ENCODE measurements around the gene MACC1. TPM values are rescaled to one million over a fixed set of nuclear protein-coding genes. Genes with fewer than 3 reads are reported as not detected.
A peak's percentile ranks its signal among the peaks of the same experiment; 100 is the strongest.

Gene MACC1
- total RNA-seq, 1 experiment from 2014 or later = 0.46 TPM

DNA sequence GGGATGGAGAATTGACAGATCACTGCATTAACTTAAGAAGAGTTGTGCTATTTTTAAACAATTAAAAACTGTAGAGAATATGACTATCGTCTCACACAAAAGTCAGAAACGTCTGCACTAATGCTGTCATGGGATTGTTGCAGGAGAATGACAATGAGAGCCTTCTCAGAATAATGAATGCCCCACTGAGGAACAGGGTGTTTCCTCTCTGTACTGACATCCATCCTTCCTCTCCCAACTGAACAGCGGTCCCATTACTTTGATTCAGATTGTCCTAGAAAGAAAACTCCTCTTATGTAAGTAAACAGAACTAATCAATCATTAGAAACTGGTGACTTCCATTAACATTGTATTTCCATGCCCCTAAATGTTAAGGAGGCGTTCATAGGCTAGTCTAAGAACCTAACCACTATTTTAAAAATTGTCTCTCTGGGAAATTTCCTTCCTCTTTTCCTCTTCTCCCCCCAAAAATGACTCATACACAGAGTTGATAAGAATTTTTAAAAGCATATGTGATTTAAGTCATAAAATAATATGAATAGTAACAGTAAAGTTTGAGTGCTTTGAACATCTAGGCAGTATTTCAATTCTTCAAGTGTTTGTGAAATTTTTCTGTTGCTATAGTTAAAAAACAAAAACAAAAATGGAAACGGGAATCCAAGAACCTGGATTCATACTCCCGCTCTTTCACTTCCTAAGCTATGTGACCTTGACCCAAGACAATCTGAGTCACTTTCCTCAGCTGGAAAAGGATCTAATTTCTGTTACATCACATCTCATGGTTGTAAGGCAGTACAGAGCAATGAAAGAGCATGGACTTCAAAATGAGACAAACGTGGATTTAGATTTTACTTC is 12.7 kb upstream of the MACC1 start:
- peak; percentile 97 for DNase-seq (ENCODE audit: low spot score)

GRCh38 chr7:20229081-20229480 is 11.9 kb upstream of the MACC1 start:
- DNase-seq (ENCODE audit: low spot score) = no peak

DNA sequence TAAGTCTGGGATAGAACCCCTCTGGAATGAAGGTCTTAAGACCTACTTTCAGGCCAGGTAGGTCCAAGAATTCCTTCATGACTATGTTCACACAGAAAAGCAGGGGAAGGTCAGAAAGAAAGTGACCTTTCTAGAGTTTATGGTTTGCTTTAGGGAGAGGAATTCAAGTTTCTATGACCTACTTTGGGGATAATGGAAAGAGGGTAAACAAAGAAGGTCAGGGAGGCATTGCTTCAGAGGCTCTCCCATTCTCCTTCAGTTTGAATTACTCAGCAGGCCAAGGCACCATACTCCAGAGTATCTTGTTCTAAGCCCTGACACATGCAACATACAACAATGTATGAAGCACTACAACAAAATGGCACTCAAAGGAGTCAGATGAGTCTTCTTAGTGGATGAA is 11.5 kb upstream of the MACC1 start:
- DNase-seq (ENCODE audit: low spot score) = no peak

DNA sequence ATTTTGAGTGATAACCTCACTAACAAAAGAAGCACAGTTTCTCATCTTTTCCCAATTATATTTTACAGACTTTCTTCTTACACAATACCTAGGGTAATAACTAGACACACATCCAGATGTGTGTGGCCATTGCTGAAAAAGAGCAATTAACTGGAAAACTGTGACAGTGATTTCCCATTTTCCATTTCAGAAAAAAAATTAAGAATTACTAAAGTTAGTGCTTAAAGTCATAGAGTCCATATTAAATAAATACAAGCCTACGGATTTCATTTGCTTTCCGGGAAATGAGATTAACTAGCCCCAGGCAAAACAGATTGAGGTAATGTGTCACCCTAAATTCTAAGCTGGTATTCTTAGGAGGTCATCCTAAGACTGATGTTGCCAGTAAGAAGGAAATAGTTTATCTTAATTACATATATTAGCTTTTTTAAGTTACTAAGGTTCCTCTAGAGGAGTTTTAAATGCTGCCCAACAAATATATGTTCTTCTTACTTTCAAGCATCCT is 10.2 kb upstream of the MACC1 start:
- no peak for DNase-seq (ENCODE audit: low spot score)

DNA sequence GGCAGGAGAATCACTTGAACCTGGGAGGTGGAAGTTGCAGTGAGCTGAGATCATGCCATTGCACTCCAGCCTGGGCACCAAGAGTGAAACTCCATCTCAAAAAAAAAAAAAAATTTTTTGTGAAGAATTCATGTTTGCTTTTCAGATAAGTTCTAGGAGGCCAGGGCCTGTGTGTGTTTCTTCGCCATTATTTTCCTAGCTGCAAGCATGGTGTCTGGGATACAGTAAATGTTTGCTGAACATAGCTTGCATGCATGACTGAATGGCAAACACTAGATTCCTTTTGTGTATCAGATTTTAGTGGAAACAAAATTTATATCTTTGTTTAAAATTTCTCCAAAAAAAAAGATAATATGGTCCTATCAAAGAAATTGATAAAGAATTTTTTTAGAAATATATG is 9.7 kb upstream of the MACC1 start:
- DNase-seq (ENCODE audit: low spot score) = no peak

- no peak for DNase-seq (ENCODE audit: low spot score)
Measured at GRCh38 chr7:20225384-20225783, 8.2 kb upstream of the MACC1 start.

DNA sequence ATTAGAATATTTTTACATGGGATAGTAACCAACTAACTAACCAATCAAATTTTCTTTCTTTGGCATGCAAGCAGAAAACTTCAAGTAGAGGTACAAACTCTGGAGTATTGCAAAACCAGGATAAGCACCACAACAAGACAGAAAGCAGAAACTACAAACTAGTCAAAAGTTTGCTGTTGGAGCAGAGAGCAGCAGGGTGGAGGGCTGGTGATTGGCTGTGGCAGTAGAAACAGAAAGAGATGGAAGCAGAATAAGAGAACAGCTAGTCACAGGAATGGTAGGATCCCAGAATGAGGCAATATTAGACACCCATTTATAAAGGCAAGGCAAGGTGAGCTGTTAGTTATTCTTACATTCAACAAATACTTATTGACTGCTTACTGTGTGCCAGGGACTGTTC is 6.8 kb upstream of the MACC1 start:
- no peak for DNase-seq (ENCODE audit: low spot score)

GRCh38 chr7:20223356-20223755 is 6.2 kb upstream of the MACC1 start:
- no peak for DNase-seq (ENCODE audit: low spot score)

DNA sequence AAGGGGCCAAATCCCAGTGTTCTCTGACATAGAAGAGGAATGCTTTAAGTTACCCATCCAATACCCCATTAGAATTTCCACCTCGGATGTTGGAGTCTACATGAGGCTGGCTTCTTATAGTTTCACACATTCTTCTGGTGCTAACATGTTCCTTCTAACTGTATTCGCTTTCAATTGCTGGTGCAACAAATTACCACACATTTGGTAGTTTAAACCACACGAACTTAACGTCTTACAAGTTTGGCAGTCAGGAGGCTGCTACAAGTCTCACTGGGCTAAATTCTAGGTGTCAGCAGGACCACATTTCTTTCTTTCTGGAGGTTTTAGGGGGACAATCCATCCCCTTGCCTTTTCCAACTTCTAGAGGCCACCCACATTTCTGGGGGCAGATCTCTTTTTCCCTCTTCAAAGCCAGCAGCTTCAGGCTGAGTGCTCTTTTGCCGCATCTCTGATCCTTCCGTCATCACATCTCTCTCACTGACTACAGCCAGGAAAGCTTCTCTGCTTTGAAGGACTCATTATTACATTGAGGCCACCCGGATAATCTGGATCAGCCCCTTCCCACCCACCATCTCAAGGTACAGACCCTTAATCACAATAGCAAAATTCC is 5.1 kb upstream of the MACC1 start:
- DNase-seq (ENCODE audit: low spot score) = no peak

GRCh38 chr7:20220921-20221547 is 3.9 kb upstream of the MACC1 start:
- peak; percentile 99 for DNase-seq (ENCODE audit: low spot score)

GRCh38 chr7:20220293-20220761 is 3.1 kb upstream of the MACC1 start:
- no peak for DNase-seq (ENCODE audit: low spot score)

GRCh38 chr7:20219446-20220292 is 2.5 kb upstream of the MACC1 start:
- peak; percentile 100 for DNase-seq (ENCODE audit: low spot score)

GRCh38 chr7:20219062-20219445 is 1.9 kb upstream of the MACC1 start:
- no peak for DNase-seq (ENCODE audit: low spot score)

GRCh38 chr7:20218279-20218678 is 1.1 kb upstream of the MACC1 start:
- DNase-seq (ENCODE audit: low spot score) = no peak

DNA sequence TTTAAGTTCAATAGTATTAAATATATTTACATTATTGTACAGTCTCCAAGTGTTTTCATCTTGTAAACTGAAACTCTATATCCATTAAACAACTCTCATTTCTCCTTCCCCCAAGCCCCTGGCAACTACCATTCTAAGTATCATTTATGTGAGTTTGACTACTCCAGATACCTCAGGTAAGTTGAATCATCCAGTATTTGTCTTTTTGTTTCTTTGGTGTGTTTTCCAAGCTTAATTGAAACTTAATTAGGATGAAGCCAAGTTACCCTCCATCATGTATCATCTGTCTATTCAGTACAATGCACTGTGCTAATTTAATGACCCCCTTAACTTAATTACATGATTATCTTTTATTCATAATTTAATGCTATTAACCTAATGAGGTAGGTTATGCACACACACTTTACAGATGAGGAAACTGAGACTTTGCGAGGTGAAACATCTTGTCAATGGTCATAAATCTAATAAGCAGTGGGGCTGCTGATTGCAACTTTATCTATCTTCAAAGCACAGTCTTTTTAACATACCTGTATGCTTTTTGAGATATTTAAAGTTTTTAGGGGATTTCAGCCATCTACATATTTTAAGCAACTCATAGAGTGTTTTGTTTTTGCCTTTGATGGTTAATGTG is 663 bp downstream of the MACC1 start:
- DNase-seq (ENCODE audit: low spot score) = no peak

DNA sequence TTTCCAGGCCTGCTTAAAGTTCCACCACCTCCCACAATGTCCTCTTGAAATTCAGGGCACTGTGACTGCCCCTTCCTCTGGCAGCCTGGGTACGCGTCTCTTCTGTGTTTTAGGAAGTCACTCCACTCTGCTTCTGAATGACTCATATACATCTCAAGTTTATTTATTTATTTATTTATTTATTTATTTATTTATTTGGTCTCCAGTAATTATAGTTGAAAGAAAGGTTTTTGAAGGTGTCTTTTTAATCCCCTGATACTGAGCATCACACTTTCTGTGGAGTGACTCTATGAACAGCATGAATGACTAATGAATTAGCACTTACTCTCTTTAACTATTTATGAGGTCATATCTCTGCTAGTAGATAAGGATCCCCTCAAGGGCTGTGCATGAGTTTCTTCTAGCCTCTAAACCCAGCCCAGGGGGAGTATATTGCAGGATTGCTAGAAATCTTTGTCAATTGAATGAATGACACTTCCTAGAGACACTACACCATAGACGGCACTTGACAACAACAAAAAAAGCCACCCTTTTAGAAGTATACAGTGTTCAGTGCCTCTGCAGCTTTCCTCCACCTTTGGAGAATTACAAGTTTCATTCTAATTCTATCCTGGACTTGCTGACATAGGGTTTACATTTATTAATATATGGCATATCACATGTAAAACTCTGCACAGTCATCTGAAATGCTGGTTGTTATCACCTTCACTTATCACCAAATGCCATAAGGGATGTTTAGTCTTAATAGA is 2.1 kb downstream of the MACC1 start:
- DNase-seq (ENCODE audit: low spot score) = no peak

DNA sequence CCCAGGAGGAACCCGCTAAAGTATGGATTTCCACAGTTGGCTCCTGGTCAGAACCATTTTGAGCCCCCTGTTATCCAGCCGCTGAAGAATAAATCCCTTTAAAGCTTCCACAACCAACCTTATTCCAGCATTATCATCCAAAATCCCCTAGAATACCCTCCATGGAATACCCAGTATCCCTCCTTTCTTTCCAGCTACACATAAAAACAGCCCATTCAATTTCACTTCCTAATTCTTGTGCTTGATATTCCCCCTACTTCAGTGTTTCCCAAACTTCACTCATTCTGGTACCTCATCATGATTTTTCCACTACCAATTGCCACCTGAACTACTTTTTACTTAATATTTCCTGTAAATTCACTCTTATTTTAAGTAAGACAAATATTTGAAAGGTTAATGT is 3.1 kb downstream of the MACC1 start:
- DNase-seq (ENCODE audit: low spot score) = no peak

DNA sequence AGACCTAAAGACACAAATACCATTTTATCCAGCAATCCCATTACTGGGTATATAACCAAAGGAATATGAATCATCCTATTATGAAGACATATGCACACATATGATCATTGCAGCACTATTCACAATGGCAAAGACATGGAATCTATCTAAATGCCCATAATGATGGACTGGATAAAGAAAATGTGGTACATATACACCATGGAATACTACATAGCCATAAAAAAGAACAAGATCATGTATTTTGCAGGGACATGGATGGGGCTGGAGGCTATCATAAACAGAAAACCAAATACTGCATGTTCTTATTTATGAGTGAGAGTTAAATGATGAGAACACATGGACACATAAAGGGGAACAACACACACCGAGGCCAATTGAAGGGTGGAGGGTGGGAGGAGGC is 3.8 kb downstream of the MACC1 start:
- DNase-seq (ENCODE audit: low spot score) = no peak

- no peak for DNase-seq (ENCODE audit: low spot score)
Measured at GRCh38 chr7:20211376-20211775, 5.8 kb downstream of the MACC1 start.

DNA sequence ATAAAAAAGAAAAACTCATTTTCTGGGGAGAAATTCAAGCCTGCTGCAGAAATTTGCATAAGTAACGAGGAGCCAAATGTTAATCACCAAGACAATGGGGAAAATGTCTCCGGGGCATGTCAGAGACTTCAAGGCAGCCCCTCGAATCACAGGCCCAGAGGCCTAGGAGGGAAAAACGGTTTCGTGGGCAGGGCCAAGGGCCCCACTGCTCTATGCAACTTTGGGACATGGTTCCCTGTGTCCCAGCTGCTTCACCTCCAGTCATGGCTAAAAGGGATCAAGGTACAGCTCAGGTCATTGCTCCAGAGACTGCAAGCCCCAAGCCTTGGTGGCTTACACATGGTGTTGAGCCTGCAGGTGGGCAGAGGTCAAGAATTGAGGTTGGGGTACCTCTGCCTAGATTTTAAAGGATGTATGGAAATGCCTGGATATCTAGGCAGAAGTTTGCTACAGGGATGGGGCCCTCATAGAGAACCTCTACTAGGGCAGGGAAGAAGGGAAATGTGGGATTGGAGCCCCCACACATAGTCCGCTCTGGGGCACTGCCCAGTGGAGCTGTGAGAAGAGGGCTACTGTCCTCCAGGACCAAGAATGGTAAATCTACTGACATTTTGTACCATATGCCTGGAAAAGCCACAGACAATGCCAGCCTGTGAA is 8.4 kb downstream of the MACC1 start:
- DNase-seq (ENCODE audit: low spot score) = no peak

Data from H4 (cell line).